ENCODE data around the gene HCN4.

GRCh38 chr15:73303636-73304035, 65.1 kb downstream of the HCN4 start:
- no peak for TF ChIP-seq CTCF (IDR thresholded peaks at IDR 0.05; ENCODE audit: low read depth, low read length)
- TF ChIP-seq EZH2phosphoT487 (IDR thresholded peaks at IDR 0.05; ENCODE audit: low read depth), result no peak

Data from OCI-LY3 (cell line).